DMS114 treated with DMSO at 0.1 percent for 48 hours (cell line): ENCODE results near the gene NFYA.
A peak's percentile ranks its signal among the peaks of the same experiment; 100 is the strongest.

Experiments used
- DNase-seq: peaks from one replicate; lab custom pipeline; 2025; ENCODE audit not compliant: unreplicated experiment; lab: John Stamatoyannopoulos, UW

The NFYA gene

DNA sequence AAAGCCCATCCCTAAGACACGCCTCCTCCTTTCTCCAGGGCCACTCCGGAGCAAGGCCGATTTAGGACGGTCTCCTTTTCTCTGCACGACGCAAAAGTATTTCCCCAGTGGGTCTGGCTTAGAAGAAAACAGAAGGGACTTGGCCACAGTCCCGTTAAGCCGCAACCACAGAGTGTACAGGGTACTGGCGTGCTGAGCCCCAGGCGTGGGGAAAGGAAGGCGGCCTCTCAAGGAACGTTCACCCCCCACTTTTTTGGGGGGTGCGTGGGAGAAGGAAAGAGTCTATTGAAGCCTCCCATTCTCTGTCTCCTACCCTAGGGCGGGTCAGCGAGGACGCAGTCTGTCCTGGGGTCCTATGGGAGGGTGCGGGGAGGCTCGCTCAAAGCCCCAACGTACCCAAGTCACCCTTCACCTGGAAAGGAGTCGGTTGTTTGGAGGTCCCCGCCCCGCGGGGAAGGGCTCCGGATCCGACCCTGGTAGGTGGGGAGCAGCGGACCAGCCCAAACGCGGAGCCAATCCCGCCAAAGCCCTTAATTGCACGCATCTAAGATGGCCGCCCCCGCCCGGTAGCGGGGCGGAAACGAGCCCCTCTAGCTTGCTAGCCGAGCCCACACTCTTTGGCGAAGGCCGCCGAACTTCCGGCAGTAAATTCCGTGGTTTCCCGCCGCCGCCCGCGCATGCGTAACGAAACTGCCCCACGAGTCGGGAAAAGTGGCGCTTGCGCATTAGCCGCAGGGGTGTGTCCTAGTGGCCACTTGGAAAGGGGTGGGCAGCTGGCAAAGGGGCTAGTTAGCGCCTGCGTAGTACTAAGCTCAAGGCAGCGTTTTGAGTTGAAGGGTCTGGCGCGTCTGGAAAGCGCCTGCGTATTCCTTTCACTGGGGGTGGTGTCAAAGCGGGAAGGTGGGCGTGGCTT lies 595 bp upstream of the NFYA start, which contains the start of gene OARD1:
Gene OARD1 (minus strand): TSS at position 434 of the 913 bp plus-strand sequence. CDS start 722 bp downstream, outside the sequence.
- peak; percentile 100 for DNase-seq

DNA sequence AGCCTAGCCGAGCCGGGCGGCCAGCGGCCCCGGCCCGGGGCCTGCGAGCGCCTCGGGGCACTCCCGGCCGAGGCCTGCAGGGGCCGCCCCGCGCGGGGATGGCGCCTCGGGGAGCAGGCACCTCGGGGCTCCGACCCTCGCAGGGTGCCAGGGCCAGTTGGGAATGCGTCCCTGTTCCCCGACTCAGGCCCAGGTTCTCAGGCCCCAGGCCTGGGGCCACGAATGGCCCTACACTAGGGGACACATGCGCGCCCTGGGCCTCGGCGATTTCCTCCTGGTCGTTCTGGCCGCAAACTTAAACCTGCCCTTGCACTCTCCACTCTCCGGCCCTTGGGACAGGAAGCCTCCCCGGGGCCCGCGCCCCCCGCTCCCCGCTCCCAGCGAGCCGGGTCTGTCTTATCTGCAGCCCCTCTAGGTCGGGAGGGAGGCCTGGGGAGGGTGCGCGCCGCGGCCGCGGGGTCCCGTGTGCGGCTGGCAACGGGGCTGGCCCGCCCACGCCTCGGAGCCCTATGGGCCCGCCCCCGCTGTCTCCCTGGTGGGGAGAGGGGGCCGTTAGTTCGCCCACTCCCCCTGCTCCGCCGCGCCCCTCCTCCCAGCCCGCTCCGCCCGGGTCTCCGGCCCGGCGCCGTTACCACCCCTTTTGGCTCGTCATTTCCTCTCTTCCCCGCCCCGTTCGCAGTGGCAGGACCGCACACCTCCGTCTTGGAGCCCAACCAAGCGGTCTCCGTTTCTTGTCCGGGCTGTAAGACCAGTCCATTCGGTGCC lies 611 bp downstream of the NFYA start:
- peak; percentile 81 for DNase-seq

DNA sequence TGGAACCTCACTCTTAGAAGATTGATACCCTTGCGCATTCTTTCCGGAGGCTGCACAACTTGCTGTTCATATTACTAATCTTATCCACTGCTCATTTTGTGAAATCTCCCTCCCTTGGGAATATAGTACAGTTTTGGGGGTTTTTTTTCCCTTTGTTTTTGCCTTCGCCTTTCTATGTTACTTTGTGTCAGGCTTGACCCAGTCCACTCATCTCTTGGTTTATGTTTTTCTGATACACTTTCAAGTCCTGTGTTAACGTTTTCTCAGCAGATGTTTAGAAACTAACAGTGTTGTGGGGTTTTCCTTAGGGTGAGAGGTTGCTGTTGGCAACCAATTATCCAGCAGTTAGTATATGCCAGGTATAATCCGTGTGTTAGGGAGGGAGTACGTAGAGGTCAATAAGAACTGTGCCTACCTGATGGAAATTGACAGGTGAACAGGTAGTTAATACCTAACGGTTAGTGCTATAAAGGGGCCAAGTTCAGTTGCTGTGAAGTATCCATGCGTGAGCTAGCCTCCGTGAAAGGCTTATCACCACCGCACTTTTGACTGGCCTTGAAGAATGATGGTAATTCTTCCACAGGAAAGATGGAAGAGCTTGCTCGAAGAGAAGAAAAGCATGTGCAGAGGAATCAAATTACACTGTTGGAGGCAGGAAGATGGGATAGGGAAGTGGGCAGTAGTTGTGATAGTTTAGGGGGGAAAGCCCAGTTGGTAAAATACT lies 1.4 kb downstream of the NFYA start:
- DNase-seq = no peak

DNA sequence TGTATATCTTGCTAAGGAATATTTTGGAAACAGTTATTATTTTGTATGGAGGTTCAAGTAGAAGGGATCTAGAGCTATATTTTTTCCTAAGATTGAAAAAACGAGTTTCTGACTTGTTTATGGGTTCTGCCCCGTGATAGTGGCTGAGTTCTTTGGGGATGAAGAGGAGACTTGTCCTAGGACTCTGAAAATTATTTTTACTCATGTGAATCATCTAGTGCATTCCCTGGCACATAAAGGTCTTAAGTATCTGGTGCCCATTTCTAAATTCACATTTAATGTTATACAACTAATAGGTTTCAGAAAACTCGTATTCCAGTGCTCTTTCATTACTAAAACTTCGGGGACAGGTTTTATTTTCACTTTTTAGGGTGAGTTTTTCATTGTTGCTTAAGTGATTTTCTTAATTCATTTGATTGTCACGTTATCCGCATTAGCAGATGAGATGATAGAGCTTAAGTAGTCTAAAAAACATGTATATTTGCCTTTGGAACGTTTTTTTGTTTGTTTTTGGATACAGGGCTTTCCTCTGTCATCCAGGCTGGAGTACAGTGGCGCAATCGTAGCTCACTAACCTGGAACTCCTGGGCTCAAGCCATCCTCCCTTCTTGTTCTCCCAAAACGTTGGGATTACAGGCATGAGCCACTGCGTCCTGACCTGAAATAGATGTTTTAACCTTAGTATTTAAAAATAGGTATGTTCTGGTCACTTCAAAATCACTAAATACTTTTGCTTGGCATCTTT lies 2.1 kb downstream of the NFYA start:
- no peak for DNase-seq

DNA sequence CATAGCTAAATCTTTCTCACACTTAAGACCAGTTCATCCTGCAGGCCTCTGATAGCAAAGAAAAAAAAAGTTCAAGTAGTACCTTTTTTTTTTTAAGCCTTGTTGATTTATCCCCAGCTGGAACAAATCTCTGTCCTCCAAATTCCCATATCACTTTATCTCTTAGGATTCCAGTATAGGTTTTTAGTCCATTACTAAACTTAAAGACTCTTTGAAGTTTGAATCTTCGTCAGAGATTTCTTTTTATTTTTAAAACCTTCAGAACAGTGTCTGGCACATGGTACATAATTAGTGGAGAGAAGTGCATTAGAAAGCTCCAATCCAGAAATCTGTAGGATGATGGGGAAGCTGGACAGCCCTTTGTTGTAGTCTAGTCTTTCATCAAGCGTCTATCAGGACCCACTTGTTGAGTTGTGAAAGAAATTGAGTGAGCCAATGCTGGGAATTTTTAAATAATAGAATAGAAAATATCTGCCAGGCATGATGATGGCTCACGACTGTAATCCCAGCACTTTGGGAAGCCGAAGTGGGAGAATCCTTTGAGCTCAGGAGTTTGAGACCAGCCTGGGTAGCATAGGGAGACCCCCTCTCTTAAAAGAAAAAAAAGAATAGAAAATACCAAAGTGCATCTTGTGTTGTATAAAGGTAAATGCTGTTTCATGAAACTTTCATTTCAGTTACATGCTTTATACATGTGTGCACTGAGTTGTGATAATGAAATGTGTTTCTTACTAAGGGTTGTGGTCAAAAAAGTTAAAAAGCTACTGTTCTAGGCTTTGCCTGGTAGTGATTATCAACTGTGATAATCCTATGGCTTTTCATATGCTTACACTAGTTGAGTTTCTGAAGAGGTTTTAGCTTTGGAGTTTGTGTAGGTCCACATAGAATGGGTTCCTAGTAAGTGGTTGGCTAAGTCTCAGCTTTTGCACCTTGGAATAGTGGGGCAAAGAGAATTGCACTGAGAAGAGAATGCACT lies 3.2 kb downstream of the NFYA start:
- no peak for DNase-seq

DNA sequence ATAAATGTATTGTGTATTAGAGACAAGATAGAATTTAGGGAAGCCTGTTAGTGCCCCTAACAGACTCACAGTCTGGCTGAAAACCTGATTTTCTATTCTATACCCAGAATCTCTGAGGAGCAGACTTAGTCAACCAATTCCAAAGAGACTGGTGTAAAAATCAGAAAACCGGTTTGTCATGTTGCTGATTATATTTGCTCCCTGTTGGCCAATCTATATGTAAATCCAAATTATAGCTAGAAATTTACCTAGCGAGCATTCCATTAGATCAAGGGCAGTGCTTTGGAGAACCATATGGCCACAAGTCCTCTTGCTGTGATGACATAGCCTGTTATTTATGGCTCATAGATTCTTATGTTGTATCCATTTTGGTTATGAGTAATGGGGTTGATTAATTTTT lies 4.8 kb downstream of the NFYA start:
- DNase-seq = no peak

DNA sequence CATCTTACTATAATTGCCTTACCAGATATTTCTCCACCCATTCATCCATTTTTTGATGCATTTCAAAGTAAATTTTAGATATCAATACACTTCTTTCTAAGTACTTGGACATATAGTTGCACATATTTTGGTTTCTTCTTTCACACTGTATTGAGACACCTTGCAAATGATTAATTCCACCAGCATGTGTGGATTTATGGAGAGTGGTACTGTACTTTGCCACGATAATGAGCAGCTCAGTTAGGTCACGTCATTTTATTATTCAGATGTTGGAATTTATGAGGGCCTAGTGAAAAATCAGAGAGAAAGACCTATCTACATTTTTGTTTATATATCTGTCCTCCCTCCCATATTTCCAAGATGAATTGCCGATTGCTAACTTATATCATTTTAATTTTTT lies 5.3 kb downstream of the NFYA start:
- DNase-seq = no peak

DNA sequence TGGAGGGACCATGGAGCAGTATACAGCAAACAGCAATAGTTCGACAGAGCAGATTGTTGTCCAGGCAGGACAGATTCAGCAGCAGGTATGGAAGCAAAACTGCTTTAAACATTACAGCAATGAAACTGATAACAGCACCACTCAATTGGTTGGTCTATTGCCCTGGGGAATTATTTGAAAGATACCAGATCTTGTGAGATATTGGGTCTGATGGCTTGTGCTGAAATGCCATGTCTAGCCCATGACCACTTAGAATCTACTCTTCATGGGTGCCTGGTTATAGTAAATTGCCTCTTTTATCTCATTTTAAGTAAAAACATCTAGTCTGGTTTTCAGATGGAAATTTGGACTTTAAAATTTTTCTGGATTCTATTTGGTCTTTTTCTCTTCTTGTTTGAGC lies 6.3 kb downstream of the NFYA start:
- no peak for DNase-seq

DNA sequence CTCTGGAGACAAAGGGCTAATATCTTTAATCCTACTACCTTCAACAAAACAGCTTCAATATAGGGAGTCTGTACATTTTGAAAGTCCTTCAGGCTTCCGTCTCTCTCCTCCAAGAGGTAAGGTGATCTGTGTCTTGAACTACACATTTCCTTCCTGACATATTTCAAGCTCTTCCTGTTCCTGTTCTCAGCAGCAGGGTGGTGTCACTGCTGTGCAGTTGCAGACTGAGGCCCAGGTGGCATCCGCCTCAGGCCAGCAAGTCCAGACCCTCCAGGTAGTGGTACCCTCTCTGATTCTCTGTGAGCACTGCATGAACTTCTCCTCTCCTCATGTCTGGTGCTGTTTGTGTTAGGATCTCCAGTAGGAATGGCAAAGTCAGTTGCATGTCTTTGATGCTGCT lies 7.8 kb downstream of the NFYA start:
- no peak for DNase-seq

DNA sequence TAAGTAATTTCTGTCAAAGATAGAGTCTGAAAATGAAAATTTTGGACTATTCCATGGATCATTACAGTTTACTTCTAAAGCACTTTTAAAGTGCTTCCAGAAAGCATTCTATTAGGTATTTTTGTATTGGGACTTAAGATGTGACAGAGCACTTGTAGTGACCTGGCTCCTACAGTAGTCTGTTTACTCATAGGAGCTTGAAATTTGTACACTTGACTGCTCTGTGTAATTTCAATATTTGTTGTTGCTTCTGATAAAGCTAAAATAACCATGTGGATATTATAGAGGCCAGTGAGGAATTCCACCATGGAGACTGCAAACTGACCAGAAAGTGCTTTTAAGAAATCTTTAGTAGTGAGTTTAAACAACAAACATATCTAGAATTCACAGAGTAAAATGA lies 10.3 kb downstream of the NFYA start:
- no peak for DNase-seq

DNA sequence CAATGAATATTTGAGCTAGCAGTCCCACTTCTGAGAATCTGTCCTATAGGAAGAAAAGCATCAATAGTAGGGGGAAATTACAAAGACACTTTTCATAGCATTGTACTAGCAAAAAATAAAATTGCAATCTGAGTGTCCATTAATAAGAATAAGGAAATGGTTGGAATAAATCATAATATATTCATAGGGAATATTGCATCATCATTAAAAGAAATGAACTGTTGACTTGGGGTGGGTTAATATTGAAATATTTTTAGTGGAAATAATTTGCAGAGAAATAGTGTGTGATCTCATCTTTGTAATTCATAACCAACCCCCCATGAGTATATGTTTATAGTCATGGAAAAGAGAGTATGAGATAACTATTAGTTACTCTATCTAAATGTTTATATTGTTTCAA lies 12.4 kb downstream of the NFYA start:
- no peak for DNase-seq

DNA sequence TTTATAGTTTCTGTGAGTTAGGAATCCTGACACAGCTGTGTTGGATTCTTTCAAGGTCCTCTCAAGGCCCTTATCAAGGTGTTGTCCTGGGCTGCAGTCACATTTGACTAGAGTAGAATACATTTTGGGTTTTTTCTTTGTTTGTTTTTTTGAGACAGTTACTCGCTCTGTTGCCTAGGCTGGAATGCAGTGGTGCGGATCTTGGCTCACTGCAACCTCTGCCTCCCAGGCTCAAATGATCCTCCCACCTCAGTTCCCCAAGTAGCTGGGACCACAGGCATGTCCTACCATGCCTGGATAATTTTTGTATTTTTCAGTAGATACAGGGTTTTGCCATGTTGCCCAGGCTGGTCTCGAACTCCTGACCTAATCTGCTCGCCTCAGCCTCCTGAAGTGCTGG lies 15.7 kb downstream of the NFYA start:
- no peak for DNase-seq

DNA sequence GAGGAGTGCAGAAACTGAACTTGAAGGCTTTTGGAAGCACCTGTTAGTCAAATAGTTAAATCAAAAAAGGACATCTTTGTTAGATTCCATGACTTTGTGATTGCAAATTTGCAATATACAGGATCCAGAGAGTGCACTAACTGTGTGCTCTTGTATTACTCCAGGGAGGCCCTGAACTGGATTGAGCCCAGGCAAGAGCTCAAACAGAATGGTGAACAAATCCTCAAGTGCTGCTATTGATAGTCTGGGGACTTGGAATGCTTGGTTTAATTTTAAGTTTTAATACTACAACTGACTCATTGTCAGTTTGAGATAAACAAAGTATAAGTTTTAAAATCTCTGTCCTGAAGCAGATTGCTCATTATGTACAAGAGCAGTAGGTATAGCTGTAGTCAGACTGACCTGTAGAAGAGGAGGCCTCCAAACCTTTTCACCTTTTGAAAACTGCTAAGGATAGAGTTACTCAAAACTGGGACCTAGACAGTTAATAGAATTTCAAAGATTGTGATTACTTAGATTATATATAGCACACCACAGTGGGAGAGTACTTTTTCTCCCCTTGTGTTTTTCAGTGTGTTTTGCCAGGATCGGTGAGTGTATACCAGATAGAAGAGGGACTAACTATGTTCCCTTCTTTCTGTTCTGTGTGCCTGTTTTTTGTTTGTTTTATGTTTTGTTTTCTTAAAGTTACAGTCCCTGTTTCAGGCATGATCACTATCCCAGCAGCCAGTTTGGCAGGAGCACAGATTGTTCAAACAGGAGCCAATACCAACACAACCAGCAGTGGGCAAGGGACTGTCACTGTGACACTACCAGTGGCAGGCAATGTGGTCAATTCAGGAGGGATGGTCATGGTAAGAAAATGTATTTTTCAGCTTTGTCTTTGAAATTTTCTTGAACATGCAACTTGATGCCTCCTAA lies 18.3 kb downstream of the NFYA start:
- DNase-seq = no peak

DNA sequence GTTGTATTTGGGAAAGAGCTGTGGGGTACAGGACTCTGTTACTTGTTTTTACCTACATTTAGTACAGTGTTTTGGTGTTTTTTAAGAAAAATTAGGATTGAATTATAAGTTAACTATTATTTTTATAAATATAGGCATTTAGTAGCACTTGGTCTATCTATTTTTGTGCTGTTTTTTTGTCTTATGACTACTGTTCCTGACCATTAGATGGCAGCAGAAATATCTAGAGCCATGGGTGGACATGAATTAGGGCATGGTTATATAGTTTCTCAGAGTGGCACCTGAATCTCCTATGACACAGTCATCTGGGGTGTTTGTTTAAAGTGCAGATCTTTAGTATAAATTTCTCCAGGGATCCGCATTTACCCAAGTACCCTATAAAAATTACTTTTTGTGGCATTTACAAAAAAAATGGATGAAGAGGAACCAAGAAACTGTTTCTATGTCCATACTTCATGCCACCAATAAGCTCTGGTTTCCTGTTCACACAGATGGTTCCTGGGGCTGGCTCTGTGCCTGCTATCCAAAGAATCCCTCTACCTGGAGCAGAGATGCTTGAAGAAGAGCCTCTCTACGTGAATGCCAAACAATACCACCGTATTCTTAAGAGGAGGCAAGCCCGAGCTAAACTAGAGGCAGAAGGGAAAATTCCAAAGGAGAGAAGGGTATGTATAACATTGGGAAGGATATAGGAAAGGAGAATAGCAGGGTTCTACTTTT lies 19.8 kb downstream of the NFYA start:
- DNase-seq = peak; percentile 54

DNA sequence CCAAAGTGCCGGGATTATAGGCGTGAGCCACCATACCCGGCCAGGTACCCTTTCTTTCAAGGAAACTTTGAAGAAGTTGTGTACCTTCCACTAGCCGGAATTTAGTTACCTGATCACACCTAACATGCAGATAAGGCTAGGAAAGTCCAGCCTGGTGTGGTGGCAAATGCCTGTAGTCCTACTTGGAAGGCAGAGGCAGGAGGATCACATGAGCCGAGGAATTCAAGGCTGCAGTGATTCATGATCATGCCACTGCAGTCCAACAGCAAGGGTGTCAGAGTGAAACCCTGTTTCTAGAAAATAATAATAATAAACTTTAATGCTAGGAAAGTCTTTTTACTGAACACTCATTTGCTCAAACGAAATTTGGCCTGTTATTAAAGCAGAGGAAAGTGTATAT lies 21.0 kb downstream of the NFYA start:
- DNase-seq = no peak

DNA sequence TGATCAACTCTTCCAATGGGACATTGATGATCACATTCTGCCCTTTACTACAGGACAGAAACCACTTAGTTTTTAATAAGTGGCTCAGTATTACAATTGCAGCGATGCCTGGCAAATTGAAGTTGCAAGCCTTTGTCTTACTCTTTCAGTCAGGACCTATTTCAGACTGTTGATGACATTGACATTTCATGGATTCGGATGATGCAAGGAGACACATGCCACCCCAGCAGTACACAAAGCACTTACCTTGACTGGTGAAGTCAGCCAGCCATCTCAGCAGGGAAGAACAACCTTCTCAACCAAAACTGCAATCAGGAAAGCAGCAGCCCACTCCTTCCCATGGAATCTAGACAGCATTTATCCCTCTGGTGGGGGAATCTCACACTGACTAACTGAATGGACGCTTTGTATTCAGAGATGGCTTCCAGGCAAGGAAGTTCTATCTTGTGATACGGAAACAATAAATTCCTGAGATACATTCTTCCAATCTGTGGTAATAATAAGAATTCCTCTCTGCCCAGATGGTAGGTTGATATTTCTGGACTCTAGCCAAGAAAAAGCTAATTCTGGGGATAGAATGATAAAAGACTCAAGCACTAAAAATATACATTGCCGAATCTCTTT lies 24.8 kb downstream of the NFYA start:
- DNase-seq = no peak

DNA sequence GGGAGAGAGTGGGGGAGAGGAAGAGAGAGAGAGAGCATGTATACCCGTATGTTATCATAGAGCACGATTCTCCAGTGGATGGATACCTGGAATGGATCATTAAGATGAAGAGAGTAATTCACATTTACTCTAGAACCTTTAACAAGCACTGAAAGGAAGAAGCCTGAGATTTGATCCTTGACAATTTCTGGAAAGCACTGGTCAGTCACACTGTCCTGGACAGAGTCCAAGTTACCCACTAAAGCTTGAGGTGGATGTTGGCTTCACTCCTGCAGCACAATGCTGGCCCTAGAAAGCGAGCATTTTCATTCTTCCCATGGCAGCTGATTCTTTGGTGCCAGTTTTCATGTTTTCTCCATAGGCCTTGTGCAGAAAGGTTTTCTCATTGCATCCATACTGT lies 25.6 kb downstream of the NFYA start:
- DNase-seq = no peak
